Measurements from ENCODE around the gene ERMAP. TPM values are rescaled to one million over a fixed set of nuclear protein-coding genes. Genes with fewer than 3 reads are reported as not detected.
A peak's percentile ranks its signal among the peaks of the same experiment; 100 is the strongest.

Gene ERMAP
- total and polyA plus RNA-seq, 9 of the 15 experiments (the other 6 are each of a cell fraction or from before 2014, with no cell fraction given): 8.0 to 31.4 (median 22.5) TPM

DNA sequence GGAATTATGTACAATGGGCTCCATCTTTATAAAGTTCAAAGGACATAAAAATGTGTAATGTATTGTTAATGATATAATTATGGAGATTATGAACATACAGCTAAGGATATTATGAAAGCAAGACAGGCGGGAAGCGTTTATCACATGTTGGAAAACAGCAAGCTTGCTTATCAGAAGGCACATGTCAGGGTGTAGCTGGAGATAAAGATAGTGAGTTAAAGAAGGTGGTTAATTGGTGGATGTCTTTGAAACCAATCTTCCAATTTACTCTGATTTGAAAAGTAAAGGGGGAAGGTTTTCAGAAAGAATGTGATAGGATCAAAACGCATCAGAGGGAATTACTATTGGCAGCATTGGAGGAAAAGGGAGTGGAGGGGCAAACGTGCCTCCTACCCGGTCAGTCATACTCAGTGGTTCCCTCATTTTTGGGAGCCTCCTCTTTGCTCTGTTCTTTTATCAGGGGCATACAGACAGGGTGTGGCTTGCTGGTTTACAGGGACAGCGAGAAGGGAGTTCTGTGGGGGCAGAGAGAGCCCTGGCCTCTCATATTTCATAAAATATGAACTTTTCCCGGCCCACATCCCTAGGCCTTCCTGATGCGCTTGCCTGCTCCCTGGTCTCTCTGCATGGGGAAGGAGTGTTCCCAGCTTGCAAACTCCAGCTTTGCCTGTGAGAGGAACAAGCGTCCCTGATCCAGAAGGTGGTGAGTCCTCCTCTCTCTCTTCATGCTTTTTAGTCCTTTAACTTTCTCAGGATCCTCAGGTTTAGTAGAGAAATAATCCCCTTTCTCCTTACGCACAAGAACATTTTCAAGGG is 8.3 kb downstream of the ERMAP start (continued):
- TF ChIP-seq, protein P1, sequence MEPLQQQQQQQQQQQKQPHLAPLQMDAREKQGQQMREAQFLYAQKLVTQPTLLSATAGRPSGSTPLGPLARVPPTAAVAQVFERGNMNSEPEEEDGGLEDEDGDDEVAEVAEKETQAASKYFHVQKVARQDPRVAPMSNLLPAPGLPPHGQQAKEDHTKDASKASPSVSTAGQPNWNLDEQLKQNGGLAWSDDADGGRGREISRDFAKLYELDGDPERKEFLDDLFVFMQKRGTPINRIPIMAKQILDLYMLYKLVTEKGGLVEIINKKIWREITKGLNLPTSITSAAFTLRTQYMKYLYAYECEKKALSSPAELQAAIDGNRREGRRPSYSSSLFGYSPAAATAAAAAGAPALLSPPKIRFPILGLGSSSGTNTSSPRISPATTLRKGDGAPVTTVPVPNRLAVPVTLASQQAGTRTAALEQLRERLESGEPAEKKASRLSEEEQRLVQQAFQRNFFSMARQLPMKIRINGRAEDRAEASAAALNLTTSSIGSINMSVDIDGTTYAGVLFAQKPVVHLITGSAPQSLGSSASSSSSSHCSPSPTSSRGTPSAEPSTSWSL (CRISPR knock-in tag; IDR thresholded peaks at IDR 0.05; ENCODE audit: borderline replicate concordance): 0 out of 2 replicates have a peak, but pooled peaks have one; percentile 36
- TF ChIP-seq ZNF551 (CRISPR knock-in tag; IDR thresholded peaks at IDR 0.05) (no peak), KLF13 (tag; IDR thresholded peaks at IDR 0.05; ENCODE audit: borderline replicate concordance, low read depth) (no peak), MNT (conservative IDR thresholded peaks at IDR 0.05) (peak; percentile 88 to 95), MLLT1 (IDR thresholded peaks at IDR 0.05) (peak; percentile 18 to 73; a peak in 3 of 4 replicates), THRAP3 (IDR thresholded peaks at IDR 0.05; ENCODE audit: borderline replicate concordance) (no peak)

Measured in K562 (cell line).